Breast epithelium (tissue), 3 donors: Measurements from ENCODE around the gene EN2.

Source experiments
- POLR2A ChIP-seq: fragments of 450-650 bp; IDR thresholded peaks from one replicate; pipeline ENCODE4 v1.6.1; 2016; ENCODE audit warnings: antibody characterized with exemption, mild to moderate bottlenecking, moderate library complexity
- TF ChIP-seq, protein P1 (sequence below), 3 donors: fragments of 450-650 bp; IDR thresholded peaks; one replicate each; pipeline ENCODE4 v1.5.1; 2016 to 2017; ENCODE audit warnings: antibody characterized with exemption in 3 of 3, mild to moderate bottlenecking in 3 of 3, moderate library complexity in 3 of 3

DNA sequence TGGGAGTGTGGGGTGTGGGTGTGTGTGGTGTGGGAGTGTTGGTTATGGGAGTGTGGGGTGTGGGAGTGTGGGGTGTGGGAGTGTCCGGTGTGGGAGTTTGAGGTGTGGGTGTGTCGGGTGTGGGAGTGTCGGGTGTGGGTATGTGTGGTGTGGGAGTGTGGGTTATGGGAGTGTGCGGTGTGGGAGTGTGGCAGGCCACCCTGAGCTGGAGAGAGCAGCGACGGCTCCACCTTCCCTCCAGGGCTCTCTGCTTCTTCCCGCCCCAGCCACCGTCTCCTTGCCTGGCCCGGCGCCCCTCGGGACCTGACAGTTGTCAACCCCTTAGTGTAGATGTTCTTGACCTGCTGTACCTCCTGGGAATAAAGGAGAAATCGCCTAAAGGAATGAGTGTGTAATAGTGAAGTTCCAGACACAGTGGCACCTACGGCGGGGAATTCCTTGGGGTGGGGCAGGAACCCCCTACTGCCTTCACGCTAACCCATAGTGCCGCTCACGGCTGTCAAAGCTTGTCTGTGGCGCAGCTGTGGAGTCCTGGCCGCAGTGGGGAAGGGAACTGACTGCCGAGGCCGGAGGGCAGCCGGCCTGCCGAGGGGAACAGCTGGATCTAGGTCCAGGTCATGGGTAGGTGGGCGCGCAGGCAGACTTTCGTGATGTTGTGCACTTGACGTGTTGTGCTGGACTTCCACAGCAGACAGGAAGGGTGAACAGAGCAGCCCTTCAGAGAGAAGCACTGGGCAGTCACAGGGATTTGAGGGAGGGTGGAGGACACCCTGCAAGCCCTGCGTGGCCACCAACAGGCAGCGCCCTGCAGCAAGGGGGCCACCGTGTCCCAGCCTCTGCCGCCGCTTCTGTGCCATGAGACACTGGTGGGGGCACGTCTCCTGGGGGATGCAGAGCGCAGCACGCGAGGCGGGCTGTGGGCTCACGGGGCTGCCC is 49.0 kb upstream of the EN2 start:
- no peak for TF ChIP-seq POLR2A
- TF ChIP-seq, protein P1, sequence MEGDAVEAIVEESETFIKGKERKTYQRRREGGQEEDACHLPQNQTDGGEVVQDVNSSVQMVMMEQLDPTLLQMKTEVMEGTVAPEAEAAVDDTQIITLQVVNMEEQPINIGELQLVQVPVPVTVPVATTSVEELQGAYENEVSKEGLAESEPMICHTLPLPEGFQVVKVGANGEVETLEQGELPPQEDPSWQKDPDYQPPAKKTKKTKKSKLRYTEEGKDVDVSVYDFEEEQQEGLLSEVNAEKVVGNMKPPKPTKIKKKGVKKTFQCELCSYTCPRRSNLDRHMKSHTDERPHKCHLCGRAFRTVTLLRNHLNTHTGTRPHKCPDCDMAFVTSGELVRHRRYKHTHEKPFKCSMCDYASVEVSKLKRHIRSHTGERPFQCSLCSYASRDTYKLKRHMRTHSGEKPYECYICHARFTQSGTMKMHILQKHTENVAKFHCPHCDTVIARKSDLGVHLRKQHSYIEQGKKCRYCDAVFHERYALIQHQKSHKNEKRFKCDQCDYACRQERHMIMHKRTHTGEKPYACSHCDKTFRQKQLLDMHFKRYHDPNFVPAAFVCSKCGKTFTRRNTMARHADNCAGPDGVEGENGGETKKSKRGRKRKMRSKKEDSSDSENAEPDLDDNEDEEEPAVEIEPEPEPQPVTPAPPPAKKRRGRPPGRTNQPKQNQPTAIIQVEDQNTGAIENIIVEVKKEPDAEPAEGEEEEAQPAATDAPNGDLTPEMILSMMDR (IDR thresholded peaks at IDR 0.05), result no peak
